CD14-positive monocyte (primary cell): ENCODE results near the gene MEIS1. TPM values are rescaled to one million over a fixed set of nuclear protein-coding genes. Genes with fewer than 3 reads are reported as not detected.

Experiments
- DNase-seq, 3 donors: peaks; one replicate each; pipeline ENCODE4 v3.0.0-alpha.2; 2011 to 2022
- H2AFZ ChIP-seq: 2 replicates; pipeline ENCODE4 v1.6.0; 2012; ENCODE audit warnings: mild to moderate bottlenecking, low read depth, low read length, inconsistent platforms; ENCODE audit not compliant: insufficient read depth, poor library complexity, severe bottlenecking
- H3K27ac ChIP-seq, 2 donors: 1 replicate in 1 of 2; 2 replicates in 1 of 2; pipeline ENCODE4 v1.5.1; 2012 to 2013; ENCODE audit warnings: low read length in 2 of 2, control low read depth in 1 of 2, inconsistent platforms in 1 of 2, low read depth in 1 of 2, mild to moderate bottlenecking in 1 of 2
- H3K27me3 ChIP-seq, 2 donors: one replicate each; pipeline versions ENCODE4 v1.6.0 to v1.6.1; 2011 to 2013; ENCODE audit warnings: low read length in 2 of 2; ENCODE audit not compliant: control insufficient read depth in 2 of 2, insufficient read depth in 2 of 2
- H3K36me3 ChIP-seq, 2 donors: replicated peaks in 1 of 2; 1 replicate in 1 of 2; 2 replicates in 1 of 2; pipeline versions ENCODE4 v1.5.1 to v1.6.1; 2012 to 2013; ENCODE audit warnings: low read length in 2 of 2, control low read depth in 1 of 2, inconsistent platforms in 1 of 2, mild to moderate bottlenecking in 1 of 2; ENCODE audit not compliant: insufficient read depth in 2 of 2, control insufficient read depth in 1 of 2
- H3K4me1 ChIP-seq, 2 donors: 1 replicate in 1 of 2; 2 replicates in 1 of 2; pipeline versions ENCODE4 v1.5.1 to v1.6.1; 2012 to 2013; ENCODE audit warnings: low read length in 2 of 2, control low read depth in 1 of 2, inconsistent platforms in 1 of 2, mild to moderate bottlenecking in 1 of 2, moderate library complexity in 1 of 2; ENCODE audit not compliant: insufficient read depth in 2 of 2, control insufficient read depth in 1 of 2
- H3K4me2 ChIP-seq: replicated peaks from 2 replicates; pipeline ENCODE3; 2012; ENCODE audit warnings: low read length, moderate library complexity, mild to moderate bottlenecking; ENCODE audit not compliant: poor library complexity, severe bottlenecking; ENCODE audit errors: extremely low read depth
- H3K4me3 ChIP-seq, 3 experiments: fragments of 200-600 bp in 1 of 3; sonication (generic) in 1 of 3; replicated peaks in 1 of 3; 1 replicate in 2 of 3; 2 replicates in 1 of 3; pipeline ENCODE4 v1.5.1; 2011 to 2013; ENCODE audit warnings: low read length in 3 of 3, mild to moderate bottlenecking in 3 of 3, control low read depth in 2 of 3, low read depth in 2 of 3, inconsistent platforms in 1 of 3, moderate library complexity in 1 of 3
- H3K79me2 ChIP-seq: 2 replicates; pipeline ENCODE4 v1.6.0; 2012; ENCODE audit warnings: mild to moderate bottlenecking, control low read depth, inconsistent platforms, low read length, moderate library complexity; ENCODE audit not compliant: insufficient read depth
- H3K9ac ChIP-seq: 2 replicates; pipeline ENCODE4 v1.6.0; 2017; ENCODE audit warnings: low read length, mild to moderate bottlenecking; ENCODE audit not compliant: insufficient read depth, poor library complexity, severe bottlenecking
- H3K9me3 ChIP-seq, 2 donors: replicated peaks in 1 of 2; 1 replicate in 1 of 2; 2 replicates in 1 of 2; pipeline versions ENCODE4 v1.5.1 to v1.6.1; 2012 to 2013; ENCODE audit warnings: low read length in 2 of 2, control low read depth in 1 of 2; ENCODE audit not compliant: control insufficient read depth in 1 of 2, insufficient read depth in 1 of 2
- H4K20me1 ChIP-seq: 2 replicates; pipeline ENCODE4 v1.6.0; 2012; ENCODE audit warnings: mild to moderate bottlenecking, low read length, control low read depth, moderate library complexity; ENCODE audit not compliant: insufficient read depth
- H3K27ac Mint-ChIP-seq, 7 donors: one replicate each; pipeline ENCODE4 v1.8.0; 2020; ENCODE audit warnings: mild to moderate bottlenecking in 7 of 7, mixed read lengths in 7 of 7, moderate library complexity in 6 of 7, inconsistent platforms in 2 of 7
- H3K27me3 Mint-ChIP-seq, 3 donors: one replicate each; pipeline ENCODE4 v1.8.0; 2021 to 2022; ENCODE audit warnings: low read depth in 3 of 3, mild to moderate bottlenecking in 3 of 3, mixed read lengths in 3 of 3, moderate library complexity in 3 of 3, inconsistent platforms in 1 of 3
- H3K36me3 Mint-ChIP-seq, 2 donors: one replicate each; pipeline ENCODE4 v1.8.0; 2020; ENCODE audit warnings: mixed read lengths in 2 of 2, inconsistent platforms in 1 of 2, mild to moderate bottlenecking in 1 of 2
- H3K4me1 Mint-ChIP-seq: one replicate; pipeline ENCODE4 v1.8.0; 2020; ENCODE audit warnings: mild to moderate bottlenecking, mixed read lengths
- H3K4me3 Mint-ChIP-seq, 2 donors: one replicate each; pipeline ENCODE4 v1.8.0; 2020; ENCODE audit warnings: mild to moderate bottlenecking in 2 of 2, mixed read lengths in 2 of 2, moderate library complexity in 1 of 2
- H3K9me3 Mint-ChIP-seq, 7 donors: one replicate each; pipeline ENCODE4 v1.8.0; 2020 to 2022; ENCODE audit warnings: mixed read lengths in 7 of 7, mild to moderate bottlenecking in 6 of 7, moderate library complexity in 6 of 7, inconsistent platforms in 2 of 7
- WGBS: methylation state at CpG from one replicate; pipeline ENCODE4 v1.1.5; 2013; ENCODE audit warnings: missing lambda C conversion rate; ENCODE audit not compliant: insufficient coverage; 5-methylcytosine and 5-hydroxymethylcytosine counted together
- intact Hi-C, 2 donors: fragments of 100-400 bp; cut with micrococcal nuclease; formaldehyde crosslinking; loops; one replicate each; pipeline versions ENCODE4 v1.15.0 to v1.15.1; 2023
- polyA plus RNA-seq, 3 donors: library from polyadenylated mRNA; depleted of rRNA in 1 of 3; unstranded in 2 of 3; stranded (reverse) in 1 of 3; fragments of 300-500 nt in 2 of 3; fragments of >200 nt in 1 of 3; fragmentation: Illumina TruSeq in 2 of 3; gene quantifications; 1 replicate in 2 of 3; 2 replicates in 1 of 3; pipeline ENCODE4 v1.2.3, GENCODE V29; 2012 to 2021
- TF ChIP-seq, protein P1 (sequence below): fragments of 200-600 bp; IDR thresholded peaks from one replicate; pipeline ENCODE4 v1.8.0; 2022; ENCODE audit warnings: antibody characterized with exemption, mild to moderate bottlenecking

MEIS1 gene
- polyA plus RNA-seq, 3 donors, result 0.09 to 0.40 TPM; not detected in 1

DNA sequence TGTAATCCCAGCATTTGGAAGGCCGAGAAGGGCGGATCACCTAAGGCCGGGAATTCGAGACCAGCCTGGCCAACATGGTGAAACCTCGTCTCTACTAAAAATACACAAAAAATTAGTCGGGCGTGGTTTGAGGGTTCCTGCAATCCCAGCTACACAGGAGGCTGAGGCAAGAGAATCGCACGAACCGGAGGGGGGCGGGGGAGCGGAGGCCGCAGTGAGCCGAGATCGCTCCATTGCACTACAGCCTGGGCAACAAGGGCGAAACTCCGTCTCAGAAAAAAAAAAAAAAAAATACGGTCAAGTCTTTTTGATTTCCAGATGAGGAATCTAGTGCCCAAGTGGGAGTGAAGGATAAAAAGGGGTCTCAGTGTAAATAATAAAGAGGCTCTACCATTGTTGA, 16.5 kb upstream of the MEIS1 start:
- 94% methylated on average over 7 of the region's 18 CpGs for WGBS
- Histone ChIP-seq H3K36me3 (no peaks in the 10 kb centered on the region), H3K4me3 (no peak overlapping the region), H3K9ac (no peak overlapping the region), H3K4me2 (no peak overlapping the region), H2AFZ (no peak overlapping the region), H3K27me3 (peaks cover 0 to 4% of the 10 kb centered on the region in 2 donors), H4K20me1 (no peaks in the 10 kb centered on the region), H3K4me1 (no peaks in the 10 kb centered on the region), H3K27ac (no peak overlapping the region), H3K79me2 (no peaks in the 10 kb centered on the region), H3K9me3 (no peaks in the 10 kb centered on the region)
- H3K4me1 Mint-ChIP-seq, result peaks cover 2% of the 10 kb centered on the region
- intact Hi-C loops, result no loop called here
- H3K9me3 Mint-ChIP-seq, result no peaks in the 10 kb centered on the region
- H3K27me3 Mint-ChIP-seq, result peaks cover 0 to 21% (median 12%) of the 10 kb centered on the region in 3 donors
- H3K27ac Mint-ChIP-seq, result no peak overlapping the region
- DNase-seq, result no peak
- H3K4me3 Mint-ChIP-seq, result no peak overlapping the region
- no peaks in the 10 kb centered on the region for H3K36me3 Mint-ChIP-seq
- TF ChIP-seq, protein P1, sequence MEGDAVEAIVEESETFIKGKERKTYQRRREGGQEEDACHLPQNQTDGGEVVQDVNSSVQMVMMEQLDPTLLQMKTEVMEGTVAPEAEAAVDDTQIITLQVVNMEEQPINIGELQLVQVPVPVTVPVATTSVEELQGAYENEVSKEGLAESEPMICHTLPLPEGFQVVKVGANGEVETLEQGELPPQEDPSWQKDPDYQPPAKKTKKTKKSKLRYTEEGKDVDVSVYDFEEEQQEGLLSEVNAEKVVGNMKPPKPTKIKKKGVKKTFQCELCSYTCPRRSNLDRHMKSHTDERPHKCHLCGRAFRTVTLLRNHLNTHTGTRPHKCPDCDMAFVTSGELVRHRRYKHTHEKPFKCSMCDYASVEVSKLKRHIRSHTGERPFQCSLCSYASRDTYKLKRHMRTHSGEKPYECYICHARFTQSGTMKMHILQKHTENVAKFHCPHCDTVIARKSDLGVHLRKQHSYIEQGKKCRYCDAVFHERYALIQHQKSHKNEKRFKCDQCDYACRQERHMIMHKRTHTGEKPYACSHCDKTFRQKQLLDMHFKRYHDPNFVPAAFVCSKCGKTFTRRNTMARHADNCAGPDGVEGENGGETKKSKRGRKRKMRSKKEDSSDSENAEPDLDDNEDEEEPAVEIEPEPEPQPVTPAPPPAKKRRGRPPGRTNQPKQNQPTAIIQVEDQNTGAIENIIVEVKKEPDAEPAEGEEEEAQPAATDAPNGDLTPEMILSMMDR, result no peak

DNA sequence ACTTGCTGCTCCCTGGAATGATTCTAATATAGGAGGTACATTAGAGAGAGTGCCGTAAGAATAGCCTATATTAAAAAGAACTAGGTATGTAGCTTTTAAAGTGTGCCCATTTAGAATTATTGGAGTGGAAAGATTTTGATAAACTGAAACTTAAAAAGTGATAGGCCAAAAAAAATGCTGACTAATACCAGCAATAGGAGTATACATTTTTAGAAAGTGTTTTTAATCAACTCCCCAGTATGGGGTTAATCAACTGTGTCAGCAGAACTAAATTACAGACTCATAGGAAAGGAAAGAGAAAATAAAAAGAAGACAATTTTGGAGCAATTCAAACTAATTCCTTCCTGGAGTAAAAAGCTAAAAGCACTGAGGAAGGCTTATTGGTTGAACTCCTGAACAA, 13.3 kb upstream of the MEIS1 start:
- Histone ChIP-seq H3K9ac (no peak overlapping the region), H2AFZ (no peak overlapping the region), H3K4me3 (no peak overlapping the region), H3K4me1 (no peaks in the 10 kb centered on the region), H3K36me3 (no peaks in the 10 kb centered on the region), H4K20me1 (no peaks in the 10 kb centered on the region), H3K9me3 (peaks cover 0 to under 1% of the 10 kb centered on the region in 2 donors), H3K79me2 (no peaks in the 10 kb centered on the region), H3K4me2 (no peak overlapping the region), H3K27ac (no peak overlapping the region), H3K27me3 (peaks cover 14 to 31% of the 10 kb centered on the region in 2 donors)
- Mint-ChIP-seq H3K36me3 (no peaks in the 10 kb centered on the region), H3K4me1 (peaks cover 9% of the 10 kb centered on the region), H3K9me3 (peaks cover 0 to 10% (median 0%) of the 10 kb centered on the region in 7 donors), H3K27ac (no peak overlapping the region), H3K27me3 (peaks cover 30 to 51% (median 35%) of the 10 kb centered on the region in 3 donors), H3K4me3 (no peak overlapping the region)
- intact Hi-C loops, result no loop called here
- no peak for DNase-seq
- TF ChIP-seq, protein P1, result no peak
- no CpG with 5 or more reads among the region's 1 CpG for WGBS
